PC-9 (cell line): ENCODE measurements around the gene SEC14L6.

Experiments
- EZH2 ChIP-seq: fragments of 200-600 bp; sonication (generic); IDR thresholded peaks from 2 replicates; pipeline ENCODE4 v1.8.0; 2017; ENCODE audit warnings: antibody characterized with exemption, low read depth
- TF ChIP-seq, protein P1 (sequence below): fragments of 200-600 bp; sonication (generic); conservative IDR thresholded peaks from 2 replicates; pipeline ENCODE4 v1.6.1; 2017; ENCODE audit warnings: mixed run types, antibody characterized with exemption, mild to moderate bottlenecking, moderate library complexity

DNA sequence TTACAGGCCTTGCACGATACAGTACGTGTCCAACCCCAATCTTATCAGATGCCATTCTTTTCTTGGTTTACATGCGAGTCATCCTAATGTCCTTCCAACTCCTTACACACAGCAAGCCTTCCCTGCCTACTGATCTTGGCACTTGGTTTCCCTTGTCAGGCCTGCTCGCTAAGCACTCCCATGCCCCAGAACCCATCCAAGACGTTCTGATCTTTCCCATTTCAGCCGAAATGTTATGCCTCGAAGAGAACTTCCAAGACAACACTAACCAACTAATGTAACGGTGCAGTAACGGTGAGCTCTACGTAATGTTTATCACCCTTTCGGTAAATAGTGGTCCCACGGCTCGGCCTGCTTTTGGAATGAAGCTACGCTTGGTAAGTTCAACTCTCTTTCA is 44.6 kb upstream of the SEC14L6 start:
- TF ChIP-seq, protein P1, sequence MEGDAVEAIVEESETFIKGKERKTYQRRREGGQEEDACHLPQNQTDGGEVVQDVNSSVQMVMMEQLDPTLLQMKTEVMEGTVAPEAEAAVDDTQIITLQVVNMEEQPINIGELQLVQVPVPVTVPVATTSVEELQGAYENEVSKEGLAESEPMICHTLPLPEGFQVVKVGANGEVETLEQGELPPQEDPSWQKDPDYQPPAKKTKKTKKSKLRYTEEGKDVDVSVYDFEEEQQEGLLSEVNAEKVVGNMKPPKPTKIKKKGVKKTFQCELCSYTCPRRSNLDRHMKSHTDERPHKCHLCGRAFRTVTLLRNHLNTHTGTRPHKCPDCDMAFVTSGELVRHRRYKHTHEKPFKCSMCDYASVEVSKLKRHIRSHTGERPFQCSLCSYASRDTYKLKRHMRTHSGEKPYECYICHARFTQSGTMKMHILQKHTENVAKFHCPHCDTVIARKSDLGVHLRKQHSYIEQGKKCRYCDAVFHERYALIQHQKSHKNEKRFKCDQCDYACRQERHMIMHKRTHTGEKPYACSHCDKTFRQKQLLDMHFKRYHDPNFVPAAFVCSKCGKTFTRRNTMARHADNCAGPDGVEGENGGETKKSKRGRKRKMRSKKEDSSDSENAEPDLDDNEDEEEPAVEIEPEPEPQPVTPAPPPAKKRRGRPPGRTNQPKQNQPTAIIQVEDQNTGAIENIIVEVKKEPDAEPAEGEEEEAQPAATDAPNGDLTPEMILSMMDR = no peak
- no peak for TF ChIP-seq EZH2
